Esophagus squamous epithelium (tissue), 4 donors: ENCODE measurements around the gene SDF4.

Source experiments
- CTCF ChIP-seq, 6 experiments: fragments of 450-650 bp in 4 of 6; fragments of 200-600 bp in 2 of 6; sonication (generic) in 2 of 6; IDR thresholded peaks; one replicate each; pipeline ENCODE4 v1.5.1; 2016 to 2019; ENCODE audit warnings: antibody characterized with exemption in 6 of 6, mild to moderate bottlenecking in 4 of 6, moderate library complexity in 4 of 6
- POLR2A ChIP-seq, 4 donors: fragments of 450-650 bp; IDR thresholded peaks; one replicate each; pipeline ENCODE4 v1.6.1; 2017; ENCODE audit warnings: antibody characterized with exemption in 4 of 4, mild to moderate bottlenecking in 4 of 4, moderate library complexity in 3 of 4

- no peak for TF ChIP-seq CTCF (IDR thresholded peaks at IDR 0.05)
- no peak for TF ChIP-seq POLR2A (IDR thresholded peaks at IDR 0.05)
Measured at GRCh38 chr1:1259119-1259488, 27.3 kb upstream of the SDF4 start.
